Gastroesophageal sphincter (tissue), 3 donors: ENCODE measurements around the gene IRF6.

Experiments used
- CTCF ChIP-seq, 4 experiments: fragments of 200-600 bp in 2 of 4; fragments of 450-650 bp in 2 of 4; sonication (generic) in 1 of 4; IDR thresholded peaks; one replicate each; pipeline ENCODE4 v1.5.1; 2017 to 2019; ENCODE audit warnings: antibody characterized with exemption in 4 of 4, mild to moderate bottlenecking in 2 of 4, moderate library complexity in 2 of 4
- POLR2A ChIP-seq, 2 donors: fragments of 450-650 bp; IDR thresholded peaks; one replicate each; pipeline ENCODE4 v1.6.1; 2017; ENCODE audit warnings: antibody characterized with exemption in 2 of 2, mild to moderate bottlenecking in 2 of 2, moderate library complexity in 1 of 2

- TF ChIP-seq CTCF (IDR thresholded peaks at IDR 0.05) (no peak), POLR2A (IDR thresholded peaks at IDR 0.05) (no peak)
These were observed 8.0 kb upstream of the IRF6 start for GRCh38 chr1:209813902-209814301.
